Muscle layer of colon (tissue), 2 donors: ENCODE results near the gene ALG6.

Experiments used
- H3K27ac ChIP-seq: one replicate; pipeline ENCODE4 v1.7.0; 2013; ENCODE audit warnings: low read depth, mild to moderate bottlenecking, low read length, moderate library complexity
- H3K27me3 ChIP-seq, 2 donors: one replicate each; pipeline ENCODE4 v1.7.0; 2013; ENCODE audit warnings: low read length in 2 of 2, mild to moderate bottlenecking in 2 of 2; ENCODE audit not compliant: insufficient read depth in 2 of 2, control insufficient read depth in 1 of 2
- H3K36me3 ChIP-seq: one replicate; pipeline ENCODE4 v1.7.0; 2013; ENCODE audit warnings: mild to moderate bottlenecking, low read length; ENCODE audit not compliant: insufficient read depth
- H3K4me1 ChIP-seq: one replicate; pipeline ENCODE4 v1.7.0; 2013; ENCODE audit warnings: mild to moderate bottlenecking, low read length; ENCODE audit not compliant: insufficient read depth
- H3K4me3 ChIP-seq, 2 donors: one replicate each; pipeline ENCODE4 v1.7.0; 2013; ENCODE audit warnings: low read length in 2 of 2, low read depth in 1 of 2, mild to moderate bottlenecking in 1 of 2, moderate library complexity in 1 of 2
- H3K9ac ChIP-seq: one replicate; pipeline ENCODE4 v1.7.0; 2013; ENCODE audit warnings: low read length
- H3K9me3 ChIP-seq: one replicate; pipeline ENCODE4 v1.7.0; 2013; ENCODE audit warnings: mild to moderate bottlenecking, low read length
- donor health status: abdominal sarcoma.
- donor health status: Adenocarcinoma of cecum.

ALG6 gene

DNA sequence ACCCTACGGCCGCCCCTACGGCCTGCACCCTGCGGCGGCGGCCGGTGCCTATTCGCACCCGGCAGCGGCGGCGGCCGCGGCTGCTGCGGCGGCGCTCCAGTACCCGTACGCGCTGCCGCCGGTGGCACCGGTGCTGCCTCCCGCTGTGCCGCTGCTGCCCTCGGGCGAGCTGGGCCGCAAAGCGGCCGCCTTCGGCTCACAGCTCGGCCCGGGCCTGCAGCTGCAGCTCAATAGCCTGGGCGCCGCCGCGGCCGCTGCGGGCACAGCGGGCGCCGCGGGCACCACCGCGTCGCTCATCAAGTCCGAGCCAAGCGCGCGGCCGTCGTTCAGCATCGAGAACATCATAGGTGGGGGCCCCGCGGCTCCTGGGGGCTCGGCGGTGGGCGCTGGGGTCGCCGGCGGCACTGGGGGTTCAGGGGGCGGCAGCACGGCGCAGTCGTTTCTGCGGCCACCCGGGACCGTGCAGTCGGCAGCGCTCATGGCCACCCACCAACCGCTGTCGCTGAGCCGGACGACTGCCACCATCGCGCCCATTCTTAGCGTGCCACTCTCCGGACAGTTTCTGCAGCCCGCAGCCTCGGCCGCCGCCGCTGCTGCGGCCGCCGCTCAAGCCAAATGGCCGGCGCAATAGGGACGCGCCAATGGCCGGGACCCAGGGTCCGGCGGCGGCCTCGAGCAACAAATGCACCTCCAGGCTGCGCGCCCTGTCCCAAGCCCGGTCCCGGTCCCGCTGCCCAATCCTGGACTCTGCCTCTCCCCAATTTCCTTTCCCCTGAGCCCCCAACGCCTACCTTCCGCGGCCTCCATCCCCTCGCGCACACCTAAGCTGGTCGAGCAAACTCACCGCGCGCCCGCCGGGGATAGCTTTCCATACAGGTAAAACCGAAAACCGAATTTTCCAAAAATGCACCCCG is 43.3 kb upstream of the ALG6 start:
- H3K4me1 ChIP-seq, result no peaks in the 10 kb centered on the region
- H3K27me3 ChIP-seq, result peaks cover 81 to 93% of the 10 kb centered on the region in 2 donors
- H3K9ac ChIP-seq, result no peak overlapping the region
- peaks cover 4% of the 10 kb centered on the region for H3K9me3 ChIP-seq
- H3K36me3 ChIP-seq, result no peaks in the 10 kb centered on the region
- H3K4me3 ChIP-seq, result no peak overlapping the region
- no peak overlapping the region for H3K27ac ChIP-seq

DNA sequence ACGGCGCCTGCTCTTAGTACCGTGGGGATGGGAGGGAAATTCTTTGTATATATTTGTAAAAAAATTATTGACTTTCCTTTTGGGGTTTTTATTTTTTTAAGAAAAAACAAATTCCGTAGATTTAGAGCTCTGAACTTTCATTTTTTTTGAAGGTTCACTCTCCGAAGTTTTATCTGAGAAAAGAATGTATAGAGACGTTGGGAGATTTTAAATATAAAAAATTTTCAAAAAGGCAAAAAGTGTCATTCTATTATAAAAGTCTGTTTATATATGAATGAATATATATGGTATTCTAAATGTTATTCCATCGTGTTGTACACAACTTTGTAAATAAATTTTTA is 42.7 kb upstream of the ALG6 start:
- Histone ChIP-seq H3K27ac (no peak overlapping the region), H3K4me1 (no peaks in the 10 kb centered on the region), H3K4me3 (no peak overlapping the region)

DNA sequence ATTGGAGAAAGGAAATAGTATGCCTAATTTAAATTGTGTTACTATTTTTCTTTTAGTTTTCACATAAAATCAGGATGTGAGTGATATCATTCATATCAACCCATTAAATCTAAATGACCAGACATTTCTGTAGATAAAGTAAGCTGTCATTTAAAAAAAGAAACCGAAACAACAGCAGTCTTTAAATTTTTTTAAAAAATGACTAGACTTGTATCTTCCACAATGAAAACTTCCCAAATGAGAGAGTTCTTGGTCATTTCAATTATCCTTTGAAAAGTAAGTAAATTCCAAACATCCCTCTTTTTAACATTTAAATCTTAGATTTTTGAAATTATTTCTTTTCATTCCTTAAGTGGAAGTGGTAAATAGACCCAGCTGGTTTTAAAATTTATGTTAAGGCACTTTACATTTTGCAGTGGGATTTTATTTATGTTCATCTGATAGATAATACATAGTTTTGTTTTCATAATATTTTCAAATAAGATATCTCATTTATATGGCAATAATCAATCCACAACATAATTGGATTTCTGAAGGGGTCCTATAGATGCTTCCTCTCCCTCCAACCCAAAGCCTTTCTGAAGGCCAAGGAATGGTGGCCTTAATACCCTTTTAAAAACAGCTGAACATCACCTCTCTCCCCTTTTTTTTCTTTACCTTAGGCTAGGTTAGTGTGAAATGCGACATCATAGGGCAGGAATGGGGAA is 42.0 kb upstream of the ALG6 start:
- Histone ChIP-seq H3K9ac (no peak overlapping the region), H3K4me1 (no peaks in the 10 kb centered on the region), H3K27ac (no peak overlapping the region), H3K4me3 (no peak overlapping the region), H3K27me3 (peaks cover 80 to 93% of the 10 kb centered on the region in 2 donors), H3K36me3 (no peaks in the 10 kb centered on the region), H3K9me3 (no peaks in the 10 kb centered on the region)

More for the DNA sequence above, 42.7 kb upstream of the ALG6 start:
- Histone ChIP-seq H3K9me3 (no peaks in the 10 kb centered on the region), H3K27me3 (peaks cover 81 to 93% of the 10 kb centered on the region in 2 donors), H3K9ac (no peak overlapping the region), H3K36me3 (no peaks in the 10 kb centered on the region)

DNA sequence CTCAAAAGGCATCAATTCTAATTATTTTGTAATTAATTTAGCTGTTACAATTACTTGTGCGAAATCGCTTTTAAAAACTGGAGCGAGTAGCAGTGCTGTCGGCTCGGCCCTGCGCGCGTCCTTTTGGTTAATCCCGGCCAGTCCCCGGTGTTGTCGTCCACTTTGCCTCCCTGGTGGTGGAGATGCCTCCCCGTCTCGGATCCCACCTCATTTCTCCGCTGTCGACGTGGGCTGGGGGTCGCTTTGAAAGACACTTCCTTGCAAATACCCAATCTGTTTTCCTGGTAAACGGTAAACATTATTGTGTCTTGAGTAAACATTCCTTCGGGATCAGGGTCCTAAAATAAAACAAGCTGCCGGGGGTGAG is 41.3 kb upstream of the ALG6 start:
- Histone ChIP-seq H3K9ac (no peak overlapping the region), H3K4me3 (no peak overlapping the region), H3K27me3 (peaks cover 79 to 90% of the 10 kb centered on the region in 2 donors), H3K4me1 (no peaks in the 10 kb centered on the region), H3K36me3 (no peaks in the 10 kb centered on the region), H3K27ac (no peak overlapping the region), H3K9me3 (no peaks in the 10 kb centered on the region)

DNA sequence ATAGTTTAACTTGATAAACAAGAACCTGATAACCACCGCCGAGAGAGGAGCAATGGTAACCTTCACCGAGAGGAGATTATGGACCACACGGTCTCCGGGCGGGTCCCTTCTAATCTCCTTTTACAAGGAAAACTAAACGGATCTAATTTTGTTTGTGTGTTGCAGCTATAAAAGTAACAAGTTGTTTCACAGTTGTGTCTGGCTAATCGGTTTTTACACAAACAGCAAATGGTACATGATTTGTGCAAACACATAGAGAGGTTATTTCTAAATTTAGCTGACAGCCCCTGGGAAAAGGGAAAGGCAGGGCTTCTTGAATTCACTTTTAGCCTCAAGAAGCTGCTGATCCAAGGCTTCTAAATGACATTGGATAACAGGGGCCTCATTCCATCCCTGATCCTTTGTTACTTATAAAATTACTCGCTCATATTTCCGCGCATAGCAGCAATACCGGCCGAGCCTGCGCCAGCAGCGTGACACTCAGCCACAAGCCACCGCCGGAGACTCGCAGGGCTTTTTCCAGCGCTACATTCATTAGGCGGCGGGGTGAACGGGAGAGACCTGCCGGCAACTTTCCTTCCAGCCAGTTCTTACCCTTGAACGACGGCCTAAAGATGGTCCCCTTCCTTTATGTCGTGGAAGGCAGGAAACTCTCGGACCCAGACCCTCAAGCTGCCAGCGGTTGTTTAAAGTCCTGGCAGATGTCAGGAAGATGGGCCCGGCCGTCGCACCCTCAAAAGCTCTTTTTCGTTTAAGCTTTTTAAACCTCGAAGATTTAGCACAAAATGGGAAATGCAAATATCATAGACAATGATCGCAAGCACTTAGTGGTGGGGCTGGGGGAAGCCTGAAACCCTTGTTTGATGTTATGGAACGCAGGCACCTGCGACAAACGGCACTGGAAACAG is 40.7 kb upstream of the ALG6 start:
- H3K36me3 ChIP-seq, result no peaks in the 10 kb centered on the region
- no peaks in the 10 kb centered on the region for H3K4me1 ChIP-seq
- no peak overlapping the region for H3K27ac ChIP-seq
- peaks cover 74 to 84% of the 10 kb centered on the region in 2 donors for H3K27me3 ChIP-seq
- no peaks in the 10 kb centered on the region for H3K9me3 ChIP-seq
- no peak overlapping the region for H3K4me3 ChIP-seq
- no peak overlapping the region for H3K9ac ChIP-seq

DNA sequence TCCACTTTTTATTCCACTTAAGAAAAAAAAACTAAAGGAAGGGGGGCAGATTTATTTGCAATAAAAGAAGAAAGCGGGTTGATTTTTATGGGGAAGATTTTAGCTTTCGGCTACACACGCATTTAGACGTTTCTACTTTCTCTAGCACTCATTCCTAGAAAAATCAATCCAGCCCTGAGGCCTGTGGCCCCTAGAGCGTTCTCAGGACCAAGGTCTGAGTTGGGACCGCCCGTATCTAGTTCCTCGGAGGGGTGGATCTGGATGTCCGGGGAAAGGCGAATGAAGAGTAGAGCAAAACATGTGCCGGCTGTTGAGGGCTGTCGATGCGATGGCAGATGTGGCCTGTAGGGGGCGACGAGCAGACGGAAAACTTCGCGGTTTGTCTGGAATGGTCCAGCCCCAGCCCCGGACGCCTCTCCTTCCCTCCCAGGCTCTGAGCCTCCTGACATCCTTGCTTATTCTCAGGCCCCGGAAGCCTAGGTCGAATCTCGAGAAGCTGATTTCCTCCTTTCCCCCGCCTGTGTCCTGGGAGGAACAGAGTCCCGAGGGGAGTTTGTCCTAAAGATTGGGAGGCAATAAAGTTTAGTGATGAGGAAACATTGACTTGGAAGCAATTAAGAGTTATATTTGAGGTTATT is 39.9 kb upstream of the ALG6 start:
- Histone ChIP-seq H3K27ac (no peak overlapping the region), H3K27me3 (peaks cover 75 to 76% of the 10 kb centered on the region in 2 donors), H3K4me1 (no peaks in the 10 kb centered on the region), H3K36me3 (no peaks in the 10 kb centered on the region), H3K4me3 (no peak overlapping the region), H3K9ac (no peak overlapping the region), H3K9me3 (no peaks in the 10 kb centered on the region)

DNA sequence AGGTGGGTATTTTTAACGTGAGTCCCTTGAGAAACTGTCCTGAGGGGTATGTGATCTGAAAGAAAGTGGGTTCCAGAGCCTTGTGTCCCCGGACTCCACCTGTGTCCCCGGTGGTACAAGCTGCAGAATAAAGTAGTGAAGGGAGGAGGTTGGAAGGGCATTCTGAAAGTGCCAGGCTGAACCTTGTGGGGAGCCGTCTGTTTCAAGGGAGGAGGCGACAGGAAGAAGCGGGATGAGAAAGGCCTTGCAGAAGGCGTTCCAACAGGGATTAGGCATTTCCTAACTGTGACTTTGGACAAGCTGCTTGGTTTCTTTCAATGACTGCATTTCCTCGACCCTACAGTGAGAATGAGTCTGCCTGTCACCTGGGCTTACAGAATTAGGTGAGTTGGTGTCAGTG is 39.3 kb upstream of the ALG6 start:
- no peaks in the 10 kb centered on the region for H3K4me1 ChIP-seq
- no peak overlapping the region for H3K27ac ChIP-seq
- H3K36me3 ChIP-seq, result no peaks in the 10 kb centered on the region
- peaks cover 70 to 75% of the 10 kb centered on the region in 2 donors for H3K27me3 ChIP-seq
- no peak overlapping the region for H3K9ac ChIP-seq
- no peaks in the 10 kb centered on the region for H3K9me3 ChIP-seq
- no peak overlapping the region for H3K4me3 ChIP-seq

DNA sequence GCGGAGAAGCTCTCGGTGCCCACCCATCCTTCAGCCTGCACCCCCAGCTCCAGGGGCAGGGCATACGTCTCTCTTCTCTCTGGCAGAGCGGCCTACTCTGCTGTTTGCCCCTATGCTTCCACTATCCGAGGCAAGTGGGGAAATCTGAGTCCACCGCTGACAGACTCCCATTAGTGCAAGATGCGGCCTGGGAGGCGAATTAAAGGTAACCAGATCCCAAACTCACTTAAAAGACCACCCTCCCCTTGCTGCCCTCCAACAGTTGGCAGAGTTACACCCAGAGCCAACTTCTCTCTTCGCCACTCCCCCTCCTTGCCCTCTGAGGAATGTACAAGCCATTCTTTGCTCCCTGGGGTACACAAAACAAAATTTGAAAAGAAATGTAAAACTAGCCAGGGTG is 38.6 kb upstream of the ALG6 start:
- Histone ChIP-seq H3K9ac (no peak overlapping the region), H3K4me1 (no peaks in the 10 kb centered on the region), H3K27ac (no peak overlapping the region), H3K4me3 (no peak overlapping the region), H3K9me3 (no peaks in the 10 kb centered on the region), H3K36me3 (no peaks in the 10 kb centered on the region), H3K27me3 (peaks cover 69 to 75% of the 10 kb centered on the region in 2 donors)

DNA sequence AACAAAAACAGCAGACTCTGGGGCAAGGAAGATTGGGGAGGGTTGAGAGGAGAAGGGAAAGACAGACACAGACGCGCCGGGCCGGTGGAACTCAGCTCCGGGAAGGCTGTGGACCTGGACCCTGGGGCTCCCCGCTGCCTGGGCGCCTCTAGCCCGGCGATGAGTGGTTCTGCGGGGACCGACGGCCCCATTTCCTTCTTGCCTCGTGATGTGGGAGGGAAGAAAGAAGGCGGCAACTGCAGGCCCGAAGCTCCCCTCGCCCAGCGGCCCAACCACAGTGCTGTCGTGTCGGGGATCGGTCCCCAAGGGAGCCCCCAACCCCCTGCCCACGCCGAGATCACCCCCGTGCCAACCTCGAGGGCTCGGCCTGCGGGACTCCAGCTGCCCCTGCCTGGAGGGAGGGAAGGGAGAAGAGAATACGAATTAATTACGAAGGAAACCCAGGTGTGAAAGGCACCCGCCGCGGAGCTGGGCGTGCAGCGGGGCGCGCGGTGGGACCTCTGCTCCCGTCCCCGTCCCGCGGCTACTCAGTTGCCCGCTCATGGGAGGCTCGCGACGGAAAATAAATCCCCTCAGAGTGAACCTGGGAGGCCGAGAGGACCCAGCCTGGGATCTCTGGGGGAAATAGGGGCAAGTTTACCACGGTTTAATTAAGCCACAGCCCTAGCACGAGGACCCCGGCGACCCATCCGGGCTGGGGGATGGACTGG is 37.7 kb upstream of the ALG6 start:
- Histone ChIP-seq H3K9ac (no peak overlapping the region), H3K27ac (no peak overlapping the region), H3K4me3 (no peak overlapping the region), H3K27me3 (peaks cover 59 to 68% of the 10 kb centered on the region in 2 donors), H3K4me1 (no peaks in the 10 kb centered on the region), H3K36me3 (no peaks in the 10 kb centered on the region), H3K9me3 (no peaks in the 10 kb centered on the region)

DNA sequence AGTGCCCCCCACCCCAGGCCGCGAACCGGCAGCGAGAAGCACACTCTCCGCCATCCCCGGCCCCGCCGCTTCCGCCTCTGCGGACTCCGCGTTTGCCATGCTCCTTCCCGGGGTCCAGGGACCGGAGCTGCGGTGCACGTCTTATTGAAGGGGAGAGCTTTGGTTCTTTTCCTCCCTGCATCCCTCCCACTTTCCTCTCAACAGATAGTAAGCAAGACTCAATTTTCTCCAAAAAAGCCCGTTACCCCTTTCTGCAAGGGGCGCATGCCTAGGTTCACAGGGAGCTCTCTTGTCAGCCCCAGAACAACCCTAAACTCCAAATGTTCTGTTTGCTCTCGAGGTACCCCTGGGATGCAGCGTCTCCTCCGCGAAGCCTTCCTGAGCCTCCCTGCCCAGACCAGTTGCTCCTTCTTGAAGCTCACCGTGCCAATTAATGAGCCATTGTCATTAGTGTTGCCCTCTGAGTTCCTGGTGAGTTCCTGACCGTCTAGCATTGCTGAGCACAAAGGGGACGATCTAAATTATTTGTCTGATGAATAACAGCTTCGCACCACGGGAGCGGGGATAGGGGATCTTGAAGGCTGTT is 37.0 kb upstream of the ALG6 start:
- Histone ChIP-seq H3K36me3 (no peaks in the 10 kb centered on the region), H3K27ac (no peak overlapping the region), H3K9me3 (no peaks in the 10 kb centered on the region), H3K4me1 (no peaks in the 10 kb centered on the region), H3K27me3 (peaks cover 54 to 62% of the 10 kb centered on the region in 2 donors), H3K4me3 (no peak overlapping the region), H3K9ac (no peak overlapping the region)
